Thyroid gland (tissue), 4 donors: ENCODE results near the gene ZIC4. TPM values are rescaled to one million over a fixed set of nuclear protein-coding genes. Genes with fewer than 3 reads are reported as not detected.

Source experiments
- DNase-seq, 2 donors: peaks; one replicate each; pipeline ENCODE4 v3.0.0-alpha.2; 2019
- H3K27ac ChIP-seq, 3 donors: fragments of 200-600 bp; sonication (generic); 1 replicate in 2 of 3; 2 replicates in 1 of 3; pipeline ENCODE4 v1.5.1; 2016 to 2019; ENCODE audit warnings: mild to moderate bottlenecking in 1 of 3, moderate library complexity in 1 of 3
- H3K27me3 ChIP-seq: fragments of 200-600 bp; sonication (generic); one replicate; pipeline ENCODE4 v1.5.1; 2019
- H3K36me3 ChIP-seq, 2 donors: fragments of 200-600 bp; sonication (generic); one replicate each; pipeline ENCODE4 v1.5.1; 2016 to 2019
- H3K4me1 ChIP-seq, 2 donors: fragments of 200-600 bp; sonication (generic); one replicate each; pipeline ENCODE4 v1.5.1; 2017 to 2019
- H3K4me3 ChIP-seq, 3 donors: fragments of 200-600 bp; sonication (generic); replicated peaks in 1 of 3; 1 replicate in 2 of 3; 2 replicates in 1 of 3; pipeline ENCODE4 v1.5.1; 2016; ENCODE audit warnings: mild to moderate bottlenecking in 1 of 3
- H3K9me3 ChIP-seq: fragments of 200-600 bp; sonication (generic); one replicate; pipeline ENCODE4 v1.5.1; 2017
- POLR2A ChIP-seq, 2 donors: fragments of 450-650 bp; IDR thresholded peaks; one replicate each; pipeline ENCODE4 v1.6.1; 2017; ENCODE audit warnings: antibody characterized with exemption in 2 of 2, mild to moderate bottlenecking in 2 of 2, moderate library complexity in 1 of 2
- WGBS, 2 donors: methylation state at CpG; one replicate each; pipeline ENCODE4 v1.1.5; 2017; 5-methylcytosine and 5-hydroxymethylcytosine counted together
- intact Hi-C: fragments of 100-400 bp; cut with DNase I; formaldehyde crosslinking; loops from one replicate; pipeline ENCODE4 v1.15.1; 2023
- total RNA-seq, 4 donors: library from RNA; depleted of rRNA; stranded (reverse); fragments of >200 nt; gene quantifications; one replicate each; pipeline ENCODE4 v1.2.3, GENCODE V29; 2016
- TF ChIP-seq, protein P1 (sequence below), 6 experiments: fragments of 200-600 bp in 3 of 6; fragments of 450-650 bp in 3 of 6; sonication (generic) in 3 of 6; IDR thresholded peaks; one replicate each; pipeline ENCODE4 v1.5.1; 2016 to 2019; ENCODE audit warnings: antibody characterized with exemption in 6 of 6, mild to moderate bottlenecking in 2 of 6, inconsistent platforms in 1 of 6, moderate library complexity in 1 of 6

ZIC4 gene
- total RNA-seq, 4 donors from 2014 or later, result not detected

DNA sequence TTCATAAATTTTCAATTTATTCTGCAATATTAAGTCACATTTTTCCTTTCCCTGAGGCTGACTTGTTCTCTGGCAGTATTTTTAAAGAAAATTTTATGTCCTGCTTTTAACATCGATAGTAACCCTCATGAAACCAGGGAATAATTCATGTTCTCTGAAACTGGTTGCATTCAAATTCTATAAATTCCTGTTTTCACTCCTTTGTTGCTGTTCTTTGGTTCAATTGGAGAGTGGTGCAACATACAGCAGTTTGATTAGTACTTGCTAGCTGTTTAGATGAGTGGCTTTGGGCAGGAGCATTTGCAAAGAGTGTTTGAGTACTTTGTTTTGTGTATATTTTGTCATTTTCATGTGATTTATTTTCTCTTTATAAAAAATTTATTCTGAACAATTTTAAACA, 22.0 kb upstream of the ZIC4 start:
- Histone ChIP-seq H3K36me3 (no peaks in the 10 kb centered on the region), H3K27me3 (peaks cover 37% of the 10 kb centered on the region), H3K4me3 (no peak overlapping the region), H3K4me1 (no peaks in the 10 kb centered on the region), H3K9me3 (no peaks in the 10 kb centered on the region), H3K27ac (no peak overlapping the region)
- DNase-seq, result no peak
- intact Hi-C loops, result no loop called here
- 83 to 88% methylated on average over 1 of the region's 1 CpG for WGBS, 2 donors
- TF ChIP-seq, protein P1, sequence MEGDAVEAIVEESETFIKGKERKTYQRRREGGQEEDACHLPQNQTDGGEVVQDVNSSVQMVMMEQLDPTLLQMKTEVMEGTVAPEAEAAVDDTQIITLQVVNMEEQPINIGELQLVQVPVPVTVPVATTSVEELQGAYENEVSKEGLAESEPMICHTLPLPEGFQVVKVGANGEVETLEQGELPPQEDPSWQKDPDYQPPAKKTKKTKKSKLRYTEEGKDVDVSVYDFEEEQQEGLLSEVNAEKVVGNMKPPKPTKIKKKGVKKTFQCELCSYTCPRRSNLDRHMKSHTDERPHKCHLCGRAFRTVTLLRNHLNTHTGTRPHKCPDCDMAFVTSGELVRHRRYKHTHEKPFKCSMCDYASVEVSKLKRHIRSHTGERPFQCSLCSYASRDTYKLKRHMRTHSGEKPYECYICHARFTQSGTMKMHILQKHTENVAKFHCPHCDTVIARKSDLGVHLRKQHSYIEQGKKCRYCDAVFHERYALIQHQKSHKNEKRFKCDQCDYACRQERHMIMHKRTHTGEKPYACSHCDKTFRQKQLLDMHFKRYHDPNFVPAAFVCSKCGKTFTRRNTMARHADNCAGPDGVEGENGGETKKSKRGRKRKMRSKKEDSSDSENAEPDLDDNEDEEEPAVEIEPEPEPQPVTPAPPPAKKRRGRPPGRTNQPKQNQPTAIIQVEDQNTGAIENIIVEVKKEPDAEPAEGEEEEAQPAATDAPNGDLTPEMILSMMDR (IDR thresholded peaks at IDR 0.05), result no peak
- TF ChIP-seq POLR2A (IDR thresholded peaks at IDR 0.05), result no peak

GRCh38 chr3:147427746-147428145, 21.4 kb upstream of the ZIC4 start:
- TF ChIP-seq, protein P1 (IDR thresholded peaks at IDR 0.05), result no peak
- TF ChIP-seq POLR2A (IDR thresholded peaks at IDR 0.05), result no peak
- no peaks in the 10 kb centered on the region for H3K36me3 ChIP-seq
- peaks cover 42% of the 10 kb centered on the region for H3K27me3 ChIP-seq
- H3K9me3 ChIP-seq, result no peaks in the 10 kb centered on the region
- WGBS, 2 donors, result 72 to 82% methylated on average over 3 of the region's 3 CpGs
- no peak for DNase-seq
- intact Hi-C loops, result no loop called here
- H3K4me3 ChIP-seq, result no peak overlapping the region
- no peaks in the 10 kb centered on the region for H3K4me1 ChIP-seq
- no peak overlapping the region for H3K27ac ChIP-seq

- H3K36me3 ChIP-seq, result no peaks in the 10 kb centered on the region
- H3K9me3 ChIP-seq, result no peaks in the 10 kb centered on the region
- no peak for DNase-seq
- H3K27ac ChIP-seq, result no peak overlapping the region
- WGBS, 2 donors, result 87 to 94% methylated on average over 2 of the region's 2 CpGs
- H3K4me3 ChIP-seq, result no peak overlapping the region
- H3K27me3 ChIP-seq, result peaks cover 49% of the 10 kb centered on the region
- TF ChIP-seq, protein P1 (IDR thresholded peaks at IDR 0.05), result no peak
- no peak for TF ChIP-seq POLR2A (IDR thresholded peaks at IDR 0.05)
- intact Hi-C loops, result no loop called here
- no peaks in the 10 kb centered on the region for H3K4me1 ChIP-seq
Measured at GRCh38 chr3:147426931-147427330, 20.6 kb upstream of the ZIC4 start.

GRCh38 chr3:147425388-147425850, 19.1 kb upstream of the ZIC4 start:
- H3K27ac ChIP-seq, result no peak overlapping the region
- peaks cover 63% of the 10 kb centered on the region for H3K27me3 ChIP-seq
- DNase-seq, result no peak
- intact Hi-C loops, result no loop called here
- no peaks in the 10 kb centered on the region for H3K9me3 ChIP-seq
- no peak for TF ChIP-seq POLR2A (IDR thresholded peaks at IDR 0.05)
- TF ChIP-seq, protein P1 (IDR thresholded peaks at IDR 0.05), result no peak
- WGBS, 2 donors, result 24 to 29% methylated on average over 1 of the region's 1 CpG
- no peaks in the 10 kb centered on the region for H3K4me1 ChIP-seq
- no peak overlapping the region for H3K4me3 ChIP-seq
- H3K36me3 ChIP-seq, result no peaks in the 10 kb centered on the region

DNA sequence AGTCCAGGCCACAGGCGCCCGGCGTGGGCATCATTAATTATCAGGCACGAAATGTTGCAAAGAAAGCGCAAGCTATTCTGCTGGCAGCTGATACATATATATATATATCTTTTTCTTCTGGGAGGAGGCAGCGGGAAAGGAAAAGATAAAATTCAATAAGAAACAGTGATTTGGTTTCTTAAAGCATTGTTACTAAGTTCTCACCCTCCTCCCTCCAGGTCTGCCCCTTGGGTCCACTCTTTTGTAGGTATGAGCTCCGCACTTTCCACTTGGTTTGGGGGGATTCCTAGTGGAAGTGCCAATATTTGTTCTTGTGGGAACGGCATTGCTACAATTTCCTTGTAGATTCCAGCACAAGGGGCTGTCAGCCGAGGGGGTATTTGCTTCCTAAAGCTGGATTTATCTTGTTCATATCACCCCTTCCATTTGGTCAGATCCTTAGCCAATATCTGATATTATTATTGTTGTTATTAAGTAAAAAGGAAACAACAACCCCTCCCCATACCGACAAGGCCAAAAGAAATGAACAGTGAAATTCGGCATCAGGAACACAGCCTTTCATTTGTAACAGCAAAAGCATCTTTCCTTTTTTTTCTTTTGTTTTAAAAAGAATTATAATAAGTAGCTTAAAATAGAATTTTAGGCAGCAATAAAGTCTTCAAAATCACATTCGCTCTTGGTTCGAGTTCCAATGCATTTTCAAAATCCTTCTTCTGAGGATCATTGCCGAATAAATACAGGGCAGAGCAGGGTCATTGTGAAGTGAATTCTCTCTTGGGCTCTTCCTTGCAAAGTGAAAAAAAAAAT, 18.4 kb upstream of the ZIC4 start:
- intact Hi-C loops, result no loop called here
- H3K27me3 ChIP-seq, result peaks cover 69% of the 10 kb centered on the region
- H3K9me3 ChIP-seq, result no peaks in the 10 kb centered on the region

More for the DNA sequence above, 18.4 kb upstream of the ZIC4 start:
- Histone ChIP-seq H3K4me1 (peaks cover 0 to under 1% of the 10 kb centered on the region in 2 donors), H3K4me3 (no peak overlapping the region), H3K27ac (no peak overlapping the region), H3K36me3 (no peaks in the 10 kb centered on the region)
- no peak for DNase-seq
- 11% methylated on average over 14 of the region's 14 CpGs for WGBS, 2 donors
- TF ChIP-seq, protein P1 (IDR thresholded peaks at IDR 0.05), result no peak
- TF ChIP-seq POLR2A (IDR thresholded peaks at IDR 0.05), result no peak
